GM18520 (cell line): ENCODE measurements around the gene MAD1L1.
"Not testable (repeated sequence)": the region's sequence is repeated elsewhere in the genome, so short reads cannot be mapped to it uniquely, and the experiment has no call there.

Experiments used
- ATAC-seq: cut with Tn5 transposase; IDR thresholded peaks from one replicate; pipeline ENCODE4 v1.9.1; 2021; ENCODE audit not compliant: unreplicated experiment

Gene MAD1L1

GRCh38 chr7:2005786-2006185, 227.0 kb downstream of the MAD1L1 start:
- no peak for ATAC-seq

GRCh38 chr7:2004841-2005725, 227.7 kb downstream of the MAD1L1 start:
- ATAC-seq = no peak

GRCh38 chr7:2003931-2004812, 228.6 kb downstream of the MAD1L1 start:
- no peak for ATAC-seq

- no peak for ATAC-seq
These were observed 229.3 kb downstream of the MAD1L1 start for GRCh38 chr7:2003451-2003930.

GRCh38 chr7:2002561-2003450, 229.9 kb downstream of the MAD1L1 start:
- no peak for ATAC-seq

GRCh38 chr7:2001601-2002442, 230.9 kb downstream of the MAD1L1 start:
- ATAC-seq = no peak

GRCh38 chr7:2000746-2001321, 231.9 kb downstream of the MAD1L1 start:
- no peak for ATAC-seq

- no peak for ATAC-seq
These were observed 232.5 kb downstream of the MAD1L1 start for GRCh38 chr7:2000153-2000687.

GRCh38 chr7:1999278-1999984, 233.3 kb downstream of the MAD1L1 start:
- ATAC-seq = no peak

- no peak for ATAC-seq
These were observed 234.6 kb downstream of the MAD1L1 start for GRCh38 chr7:1998146-1998545.

- ATAC-seq = no peak
These were observed 235.1 kb downstream of the MAD1L1 start for GRCh38 chr7:1997537-1998076.

- ATAC-seq = no peak
These were observed 235.9 kb downstream of the MAD1L1 start for GRCh38 chr7:1996816-1997215.

- not testable (repeated sequence) for ATAC-seq
These were observed 236.8 kb downstream of the MAD1L1 start for GRCh38 chr7:1995911-1996420.

- ATAC-seq = no peak
These were observed 237.3 kb downstream of the MAD1L1 start for GRCh38 chr7:1995426-1995825.

- ATAC-seq = no peak
These were observed 237.8 kb downstream of the MAD1L1 start for GRCh38 chr7:1994931-1995330.

- ATAC-seq = no peak
These were observed 238.7 kb downstream of the MAD1L1 start for GRCh38 chr7:1993776-1994740.
